Stimulated activated CD8-positive, alpha-beta memory T cell treated with anti-CD3 and anti-CD28 coated beads, Interleukin-2, amount 100 ng/mL, for 1 hour (primary cell): ENCODE data around the gene FOXC1.

Experiments used
- DNase-seq, 2 donors: peaks; one replicate each; pipeline ENCODE4 v3.0.0-alpha.2; 2020; ENCODE audit warnings: low read depth in 2 of 2

The FOXC1 gene

DNA sequence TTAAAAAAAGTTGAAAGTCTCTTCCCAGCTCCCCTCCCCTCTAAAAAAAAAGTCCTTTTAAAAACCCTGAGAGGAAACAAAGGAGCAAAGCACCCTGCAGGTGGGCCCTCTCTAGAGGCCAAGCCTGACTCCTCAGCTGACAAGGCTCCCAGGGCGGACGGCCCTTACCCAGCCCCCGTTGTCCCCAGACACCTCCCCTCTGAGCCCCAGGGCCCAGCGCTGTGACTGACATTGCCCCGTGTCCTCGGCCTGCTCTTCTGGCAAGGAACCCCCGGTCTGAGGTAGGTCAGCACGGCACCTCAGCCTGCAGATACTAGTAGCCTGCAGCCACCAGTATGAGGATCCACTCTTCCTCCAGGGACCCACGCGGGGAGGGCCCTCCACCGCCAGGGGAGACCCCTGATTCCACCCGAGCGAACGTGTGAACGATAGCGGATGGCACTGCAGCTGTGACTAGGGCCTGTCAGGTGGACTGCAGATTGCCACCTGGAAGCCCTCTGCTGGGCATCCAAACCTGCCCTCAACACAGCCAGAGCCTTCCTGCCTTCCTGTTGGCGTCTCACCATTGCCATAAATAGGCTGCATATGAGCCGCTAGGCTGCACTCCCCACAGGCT lies 34.2 kb downstream of the FOXC1 start:
- no peak for DNase-seq

DNA sequence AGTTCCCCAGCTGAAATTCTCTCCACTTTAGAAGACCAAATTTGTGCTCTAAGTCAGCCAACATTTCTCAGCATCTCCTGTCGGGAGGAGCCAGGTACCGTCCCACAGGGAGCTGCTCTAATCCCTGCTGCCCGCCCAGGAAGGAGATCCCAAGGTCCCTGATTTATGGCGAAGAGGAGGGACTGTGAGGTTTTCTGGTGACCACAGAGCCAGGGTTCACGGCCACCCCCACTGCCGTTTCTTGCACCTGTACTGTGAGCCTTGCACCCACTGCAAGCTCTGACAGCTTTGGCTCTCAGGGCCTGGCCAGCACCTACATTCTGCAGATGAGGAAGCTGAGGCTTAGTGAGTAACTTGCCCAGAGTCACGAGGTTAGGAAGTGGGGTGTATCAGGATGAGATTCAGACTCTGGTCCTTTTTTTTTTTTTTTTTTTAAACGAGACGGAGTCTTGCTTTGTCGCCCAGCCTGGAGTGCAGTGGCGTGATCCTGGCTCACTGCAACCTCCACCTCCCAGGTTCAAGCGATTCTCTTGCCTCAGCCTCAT lies 34.9 kb downstream of the FOXC1 start:
- DNase-seq, result no peak

DNA sequence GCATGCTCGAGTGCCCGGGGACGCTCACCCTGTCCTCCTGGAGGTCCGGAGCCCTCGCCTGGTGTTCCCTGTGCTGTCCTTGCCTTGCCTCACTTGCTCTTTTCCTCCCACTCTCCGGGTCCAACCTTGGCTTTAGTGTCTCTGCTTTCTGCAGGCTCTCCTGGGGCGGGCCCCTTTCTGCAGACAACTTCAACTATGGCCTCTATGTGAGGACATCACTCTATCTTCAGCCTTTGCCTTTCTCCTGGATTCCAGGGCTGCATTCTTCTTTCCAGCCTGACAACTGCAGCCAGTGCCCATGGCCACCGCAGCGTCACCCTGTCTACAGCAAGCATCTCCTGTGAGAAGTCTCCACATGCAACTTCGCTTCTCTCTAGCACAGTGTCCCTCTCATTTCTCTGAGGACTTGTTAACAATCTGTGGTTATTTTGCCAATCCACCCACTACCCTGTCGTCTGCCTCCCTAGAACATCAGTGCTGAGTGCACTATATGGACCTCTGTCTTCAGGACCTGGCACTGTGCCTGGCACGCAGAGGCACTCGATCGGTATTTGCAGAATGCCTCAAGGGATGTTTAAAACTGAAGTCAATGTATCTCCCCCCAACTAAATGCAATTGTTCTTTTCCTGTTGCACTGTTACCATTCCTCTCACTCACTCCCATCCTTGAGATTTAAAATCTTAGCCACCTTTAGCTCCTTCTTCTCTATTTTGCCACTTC lies 35.9 kb downstream of the FOXC1 start:
- no peak for DNase-seq

DNA sequence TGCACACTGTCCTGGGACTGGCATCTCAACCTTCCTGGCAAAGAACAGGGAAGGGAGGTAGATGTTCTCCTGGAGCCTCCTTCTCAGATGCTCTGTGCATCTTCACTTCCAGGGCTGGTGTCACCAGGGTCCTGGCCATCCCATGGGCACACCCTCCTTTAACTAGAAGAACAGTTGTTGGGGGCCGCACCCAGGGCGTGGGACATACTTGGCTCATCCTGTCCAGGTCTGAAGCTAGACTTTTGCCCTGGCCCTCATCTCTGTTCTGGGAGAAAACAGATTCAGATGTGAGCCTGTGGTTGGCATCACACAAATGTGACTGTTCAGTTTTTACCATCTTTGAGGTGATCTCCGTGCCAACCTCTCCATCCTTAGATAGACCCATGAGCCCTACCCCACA lies 41.6 kb downstream of the FOXC1 start:
- no peak for DNase-seq

DNA sequence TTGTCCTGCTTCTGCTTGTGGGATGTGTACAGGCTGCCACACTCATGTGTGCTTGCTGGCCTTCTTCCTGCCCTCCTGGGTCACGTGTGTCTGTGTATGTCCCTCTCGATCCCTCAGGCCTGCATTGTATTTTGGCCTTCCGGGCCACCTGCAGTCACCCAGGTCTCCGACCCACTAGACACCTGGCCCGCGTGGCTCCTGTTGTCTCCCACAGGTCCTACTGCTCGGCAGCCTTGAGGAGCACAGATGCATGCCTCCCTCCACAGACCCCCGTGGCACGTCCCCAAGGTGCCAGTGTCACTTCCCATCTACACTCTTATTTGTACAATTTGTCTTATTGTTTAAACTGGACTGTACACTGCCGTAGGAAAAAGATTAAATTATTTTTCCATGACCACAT lies 43.1 kb downstream of the FOXC1 start:
- DNase-seq, result no peak

DNA sequence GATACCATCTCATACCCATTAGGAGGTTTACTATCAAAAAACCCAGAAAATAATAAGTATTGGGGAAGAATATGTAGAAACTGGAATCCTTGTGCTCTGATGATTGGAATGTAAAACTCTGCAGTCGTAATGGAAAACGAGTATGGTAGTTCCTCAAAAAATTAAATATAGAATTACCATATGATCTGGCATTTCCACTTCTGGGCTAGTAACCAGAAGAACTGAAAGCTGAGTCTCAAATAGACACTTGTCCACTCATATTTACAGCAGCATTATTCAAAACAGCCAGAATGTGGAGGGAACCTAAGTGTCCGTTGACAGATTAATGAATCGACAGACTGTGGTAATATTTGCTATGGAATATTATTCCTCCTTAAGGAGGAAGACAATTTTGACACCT lies 44.3 kb downstream of the FOXC1 start:
- no peak for DNase-seq

DNA sequence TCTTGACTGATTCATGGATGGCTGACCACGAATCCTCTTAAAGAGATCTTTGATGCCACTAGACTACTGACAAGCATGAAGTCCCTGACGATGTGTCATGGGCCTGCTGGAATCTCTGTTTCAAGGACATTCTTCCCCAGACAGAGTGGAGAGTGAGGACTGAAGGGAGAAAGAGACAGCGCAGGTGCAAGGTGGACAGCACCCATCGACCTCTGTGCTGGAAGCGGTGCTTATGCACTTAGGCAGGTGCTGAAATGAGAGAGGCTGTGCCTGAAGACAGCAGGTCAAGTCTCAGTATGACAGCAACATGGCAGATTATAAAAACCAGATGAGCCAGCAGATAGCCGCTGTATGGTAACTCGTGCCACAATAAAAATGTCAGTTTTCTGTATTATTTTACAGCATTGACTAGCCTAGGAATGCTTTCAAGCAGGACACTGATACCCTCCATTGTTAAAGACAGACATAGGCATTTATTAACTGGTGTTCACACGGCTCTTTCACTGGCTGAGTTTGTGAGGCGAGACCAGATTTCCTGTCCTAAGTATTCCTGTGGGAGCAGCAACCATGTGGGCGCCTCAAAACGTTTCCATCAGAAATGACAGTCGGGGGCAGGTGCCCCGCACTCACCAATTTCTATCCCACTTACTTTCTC lies 47.5 kb downstream of the FOXC1 start:
- DNase-seq, result no peak

DNA sequence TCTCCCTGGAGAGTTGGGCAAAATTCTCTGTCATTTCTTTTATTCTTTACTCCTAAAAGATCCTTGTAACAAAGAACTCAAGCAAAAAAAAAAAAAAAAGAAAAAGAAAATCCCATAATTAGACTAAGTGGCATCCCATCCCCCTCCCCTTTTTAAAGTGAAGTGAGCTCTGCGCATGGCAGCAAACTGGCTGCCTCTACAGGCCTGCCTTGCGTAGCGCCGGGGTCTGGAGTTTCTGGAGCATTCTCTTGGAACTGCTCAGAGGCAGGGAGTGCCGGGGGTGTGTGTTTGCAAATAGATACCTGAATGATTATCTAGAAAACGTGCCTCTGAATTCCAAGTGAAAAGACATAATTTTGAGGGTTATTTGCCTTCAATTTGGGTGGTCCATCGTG lies 48.1 kb downstream of the FOXC1 start:
- no peak for DNase-seq

DNA sequence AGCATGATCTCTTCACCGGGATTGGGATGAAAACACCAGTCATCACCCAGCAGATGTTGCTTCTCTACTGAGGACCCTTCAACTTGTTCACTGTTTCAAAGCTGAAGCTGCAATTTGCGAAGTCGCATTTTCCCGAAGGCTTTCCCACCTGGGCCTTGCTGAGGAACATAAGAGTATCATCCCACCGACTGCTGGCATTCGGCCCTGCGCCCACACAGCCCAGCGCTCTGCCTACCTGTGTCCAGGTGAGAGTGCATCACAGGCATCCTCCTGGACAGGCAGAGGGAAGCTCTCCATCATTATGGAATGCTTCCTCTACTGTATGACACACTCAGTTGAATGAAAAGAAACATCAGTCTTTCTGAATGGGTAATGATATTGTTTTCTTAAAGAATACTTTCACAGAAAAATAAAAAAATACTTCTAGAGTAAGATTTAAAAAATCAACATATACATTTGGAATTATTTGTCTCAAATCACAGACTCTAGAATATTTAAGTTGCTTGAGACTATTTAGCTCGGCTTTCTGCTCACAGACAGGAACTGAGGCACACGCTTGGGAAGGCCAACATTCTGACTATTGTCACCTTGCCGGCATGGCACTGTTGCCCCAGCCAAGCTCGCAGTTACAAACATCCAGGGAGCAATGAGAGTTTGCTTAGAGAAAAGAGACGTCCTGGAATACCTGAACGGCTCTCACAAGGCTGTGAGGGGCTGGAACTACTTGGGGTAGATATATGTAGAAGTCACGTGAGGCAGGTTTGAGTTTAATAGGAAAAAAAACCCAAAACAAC lies 48.7 kb downstream of the FOXC1 start:
- DNase-seq, result no peak

DNA sequence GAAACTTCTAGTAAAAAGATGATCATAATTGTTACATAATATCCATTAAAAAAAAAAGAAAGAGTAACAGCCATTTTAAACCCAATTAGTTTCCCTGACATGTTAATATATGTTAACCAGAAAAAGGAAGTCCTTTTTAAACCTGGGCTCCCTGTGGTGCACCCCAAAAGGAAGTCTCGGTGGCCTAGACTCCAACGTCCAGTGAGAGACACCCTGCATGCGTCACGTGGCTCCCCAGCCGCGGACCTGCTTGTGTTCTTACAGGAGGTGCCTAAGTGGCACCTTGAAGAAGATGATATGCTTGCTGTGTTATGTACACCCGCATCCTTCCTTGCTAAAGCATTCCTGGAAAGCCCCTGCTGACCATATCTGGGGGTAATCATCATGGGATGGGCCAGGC lies 50.1 kb downstream of the FOXC1 start:
- DNase-seq, result no peak

DNA sequence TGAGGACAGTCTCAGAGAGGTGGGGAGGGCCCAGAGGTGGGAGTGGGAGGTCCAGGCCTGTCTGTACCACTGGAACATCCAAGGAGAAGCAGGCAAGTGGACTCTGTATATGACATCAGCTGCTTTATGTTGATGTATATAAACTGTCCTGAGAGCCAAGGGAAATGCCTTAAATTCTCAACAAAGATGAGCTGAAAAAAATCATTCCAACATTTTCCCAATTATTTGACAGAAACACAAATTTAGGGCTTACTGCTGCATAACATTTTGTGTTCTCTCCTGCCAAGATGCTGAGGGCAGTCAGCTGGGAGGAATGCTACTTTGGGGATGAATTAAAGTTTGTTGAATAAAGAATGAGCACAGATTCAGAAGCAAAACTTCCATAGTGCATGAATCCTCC lies 52.8 kb downstream of the FOXC1 start:
- no peak for DNase-seq
